GM12864 (cell line): Measurements from ENCODE around the gene PREX1.
"Not testable (repeated sequence)": the region's sequence is repeated elsewhere in the genome, so short reads cannot be mapped to it uniquely, and the experiment has no call there.

Experiments used
- DNase-seq: peaks from one replicate; pipeline ENCODE4 v3.0.0-alpha.2; 2011; ENCODE audit warnings: low read depth
- H3K4me3 ChIP-seq: 2 replicates; pipeline ENCODE4 v1.5.1; 2011; ENCODE audit warnings: mild to moderate bottlenecking, low read depth, low read length, control low read depth
- CTCF ChIP-seq: IDR thresholded peaks from 2 replicates; pipeline ENCODE4 v1.5.1; 2011; ENCODE audit warnings: low read depth, mild to moderate bottlenecking, moderate library complexity, low read length, control low read depth, inconsistent platforms; ENCODE audit errors: missing control alignments

PREX1 gene, protein sequence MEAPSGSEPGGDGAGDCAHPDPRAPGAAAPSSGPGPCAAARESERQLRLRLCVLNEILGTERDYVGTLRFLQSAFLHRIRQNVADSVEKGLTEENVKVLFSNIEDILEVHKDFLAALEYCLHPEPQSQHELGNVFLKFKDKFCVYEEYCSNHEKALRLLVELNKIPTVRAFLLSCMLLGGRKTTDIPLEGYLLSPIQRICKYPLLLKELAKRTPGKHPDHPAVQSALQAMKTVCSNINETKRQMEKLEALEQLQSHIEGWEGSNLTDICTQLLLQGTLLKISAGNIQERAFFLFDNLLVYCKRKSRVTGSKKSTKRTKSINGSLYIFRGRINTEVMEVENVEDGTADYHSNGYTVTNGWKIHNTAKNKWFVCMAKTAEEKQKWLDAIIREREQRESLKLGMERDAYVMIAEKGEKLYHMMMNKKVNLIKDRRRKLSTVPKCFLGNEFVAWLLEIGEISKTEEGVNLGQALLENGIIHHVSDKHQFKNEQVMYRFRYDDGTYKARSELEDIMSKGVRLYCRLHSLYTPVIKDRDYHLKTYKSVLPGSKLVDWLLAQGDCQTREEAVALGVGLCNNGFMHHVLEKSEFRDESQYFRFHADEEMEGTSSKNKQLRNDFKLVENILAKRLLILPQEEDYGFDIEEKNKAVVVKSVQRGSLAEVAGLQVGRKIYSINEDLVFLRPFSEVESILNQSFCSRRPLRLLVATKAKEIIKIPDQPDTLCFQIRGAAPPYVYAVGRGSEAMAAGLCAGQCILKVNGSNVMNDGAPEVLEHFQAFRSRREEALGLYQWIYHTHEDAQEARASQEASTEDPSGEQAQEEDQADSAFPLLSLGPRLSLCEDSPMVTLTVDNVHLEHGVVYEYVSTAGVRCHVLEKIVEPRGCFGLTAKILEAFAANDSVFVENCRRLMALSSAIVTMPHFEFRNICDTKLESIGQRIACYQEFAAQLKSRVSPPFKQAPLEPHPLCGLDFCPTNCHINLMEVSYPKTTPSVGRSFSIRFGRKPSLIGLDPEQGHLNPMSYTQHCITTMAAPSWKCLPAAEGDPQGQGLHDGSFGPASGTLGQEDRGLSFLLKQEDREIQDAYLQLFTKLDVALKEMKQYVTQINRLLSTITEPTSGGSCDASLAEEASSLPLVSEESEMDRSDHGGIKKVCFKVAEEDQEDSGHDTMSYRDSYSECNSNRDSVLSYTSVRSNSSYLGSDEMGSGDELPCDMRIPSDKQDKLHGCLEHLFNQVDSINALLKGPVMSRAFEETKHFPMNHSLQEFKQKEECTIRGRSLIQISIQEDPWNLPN (N-terminal part only)

DNA sequence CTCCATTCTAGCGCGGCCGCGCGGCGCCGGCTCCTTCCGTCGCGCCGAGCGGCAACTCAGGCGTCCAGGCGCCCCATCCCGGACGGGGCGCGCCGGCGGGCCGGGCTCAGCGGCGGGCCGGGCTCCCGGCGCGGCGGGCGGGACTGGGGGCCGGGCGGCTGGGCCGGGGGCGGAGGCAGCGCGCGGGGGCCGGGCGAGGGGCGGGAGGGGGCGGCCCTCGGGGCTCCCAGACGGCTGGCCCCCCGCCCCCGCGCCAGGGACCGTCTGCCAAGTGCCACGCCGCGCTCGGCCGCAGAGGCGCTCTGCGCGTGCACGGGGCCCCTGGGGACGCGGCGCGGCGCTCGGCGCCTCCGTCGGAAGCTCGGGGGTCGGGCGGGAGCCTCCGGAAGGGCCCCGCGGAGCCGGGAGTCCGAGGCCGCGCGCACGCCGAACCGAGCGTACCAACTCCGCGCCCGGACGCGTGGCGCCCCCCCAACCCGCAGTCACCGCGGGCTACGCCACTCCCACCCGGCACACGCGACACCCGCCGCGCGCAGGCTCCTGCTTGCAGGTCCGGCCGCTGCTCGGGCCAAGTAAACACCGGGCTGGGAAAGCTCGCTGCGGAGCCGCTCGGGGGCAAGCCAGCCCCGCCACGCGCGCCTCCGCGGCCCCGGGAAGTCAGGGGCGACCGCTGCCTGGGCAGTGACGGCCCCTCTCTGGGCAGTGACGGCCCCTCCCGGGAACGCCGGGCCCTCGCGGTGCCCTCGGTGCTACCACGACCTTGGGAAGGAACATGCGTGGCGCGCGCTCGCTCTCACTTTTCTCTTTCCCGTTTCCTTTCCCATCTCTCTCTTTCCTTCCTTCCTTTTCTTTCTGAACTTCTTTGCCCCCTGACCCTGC is at the start of gene PREX1:
PREX1 (minus strand) TSS at position 145 of the 879 bp plus-strand sequence; CDS start at position 6, 139 bp downstream.
- peak within 1 kb of the TSS; percentile 89 for H3K4me3 ChIP-seq
- DNase-seq = no peak
- no peak for TF ChIP-seq CTCF

GRCh38 chr20:48877304-48877703 is 49.5 kb upstream of the PREX1 start:
- no peak overlapping the region for H3K4me3 ChIP-seq
- no peak for DNase-seq
- TF ChIP-seq CTCF = no peak

GRCh38 chr20:48875914-48876240 is 48.1 kb upstream of the PREX1 start:
- no peak for DNase-seq
- no peak for TF ChIP-seq CTCF
- no peak overlapping the region for H3K4me3 ChIP-seq

DNA sequence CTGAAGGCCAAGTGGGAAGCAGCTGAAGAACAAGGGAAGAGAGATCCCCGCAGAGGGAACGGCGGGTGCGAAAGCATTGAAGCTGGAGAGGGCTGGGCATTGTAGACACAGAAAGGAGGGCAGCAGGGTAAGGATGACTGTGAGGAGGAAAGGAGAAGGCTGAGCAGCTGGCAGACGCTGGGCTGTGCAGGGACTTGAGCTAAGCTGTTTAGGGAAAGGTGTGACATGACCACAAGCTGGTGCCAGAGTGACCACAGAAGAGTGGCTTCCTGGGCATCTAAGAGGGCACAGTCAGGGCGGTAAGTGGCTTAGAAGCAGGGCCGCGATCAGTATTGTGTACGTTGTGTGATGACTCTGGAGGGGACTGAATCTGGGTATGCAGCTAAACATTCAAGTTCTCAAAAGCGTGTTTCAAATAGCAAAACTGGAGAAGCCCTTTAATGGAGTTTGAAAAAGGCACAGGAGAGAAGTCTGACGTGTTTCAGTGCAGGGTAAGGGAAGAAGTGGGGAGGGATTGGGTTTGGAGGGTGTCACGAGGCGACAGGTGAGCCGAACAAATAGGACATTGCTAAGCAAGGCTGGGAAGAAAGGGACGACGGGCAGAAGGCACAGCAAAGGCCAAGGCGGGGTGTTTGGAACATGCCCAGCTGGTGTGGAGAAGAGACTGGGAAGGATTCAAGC is 47.6 kb upstream of the PREX1 start:
- TF ChIP-seq CTCF = no peak
- no peak for DNase-seq
- no peak overlapping the region for H3K4me3 ChIP-seq

GRCh38 chr20:48869442-48869841 is 41.6 kb upstream of the PREX1 start:
- DNase-seq, H3K4me3 ChIP-seq: not testable (repeated sequence)

DNA sequence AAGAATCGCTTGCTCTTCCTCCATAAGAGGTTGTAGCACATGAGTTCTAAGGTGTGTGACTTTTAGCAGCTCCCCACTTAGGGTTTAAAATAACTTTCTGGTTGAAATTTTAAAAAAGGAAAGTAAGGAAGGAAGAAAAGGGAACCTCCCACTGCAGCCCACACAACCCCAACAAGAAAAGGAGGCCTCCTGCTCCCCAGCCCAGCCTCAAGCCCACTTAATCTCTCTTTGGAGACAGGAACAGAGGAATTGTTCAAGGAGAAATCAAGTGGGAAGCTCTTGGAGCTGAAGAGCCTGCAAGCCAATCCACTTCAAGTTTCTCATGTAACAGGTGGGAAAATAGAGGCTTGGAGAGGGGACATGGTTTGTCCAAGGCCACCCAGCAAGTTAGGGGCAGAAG is 39.1 kb upstream of the PREX1 start:
- DNase-seq = no peak
- no peak overlapping the region for H3K4me3 ChIP-seq
- TF ChIP-seq CTCF = no peak
